ENCODE results near the gene ZNF280D.

DNA sequence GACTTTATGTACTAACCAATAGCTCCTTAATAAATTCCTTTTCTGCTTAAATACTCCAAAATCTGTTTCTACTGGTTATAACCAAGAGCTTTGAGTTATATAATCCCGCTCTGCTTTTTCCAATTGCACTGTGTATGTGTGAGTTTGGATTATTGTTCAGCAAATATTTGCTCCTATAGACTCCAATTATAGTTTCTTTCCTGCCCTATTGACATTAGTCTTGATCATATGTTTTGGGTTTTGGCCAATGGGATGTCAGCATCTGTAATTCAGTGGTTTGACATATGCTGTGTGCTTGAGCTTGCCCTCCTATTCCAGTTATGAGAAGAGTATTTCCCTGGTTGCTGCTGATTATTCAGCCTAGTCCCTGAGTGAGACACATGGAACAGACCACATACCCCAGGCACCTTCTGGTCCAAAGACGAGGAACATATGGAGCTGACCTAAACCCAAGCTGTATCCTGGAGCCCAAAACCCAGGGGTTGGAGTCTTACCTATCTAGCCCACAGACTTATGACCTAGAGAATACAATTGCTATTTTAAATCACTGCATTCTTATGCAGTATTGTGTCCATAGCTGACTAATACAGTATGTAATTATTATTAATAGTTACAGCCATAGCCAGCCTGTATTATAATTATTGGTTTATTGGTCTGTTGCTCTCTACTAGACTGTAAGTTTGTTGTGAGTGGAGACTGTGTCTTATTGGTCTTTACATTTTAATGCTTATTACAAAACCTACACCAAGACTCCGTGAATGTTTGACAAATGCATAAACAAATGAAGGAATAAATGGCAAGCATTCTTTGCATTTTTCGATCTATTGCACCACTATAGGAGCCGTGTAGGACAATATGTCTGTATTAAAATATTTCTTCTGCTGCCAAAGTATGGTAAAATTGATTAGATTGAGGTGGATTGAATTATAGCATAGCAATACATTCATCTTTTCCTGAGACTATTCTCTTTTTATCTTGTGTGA lies 11.7 kb upstream of the ZNF280D start:
- TF ChIP-seq POLR2AphosphoS2 (conservative IDR thresholded peaks at IDR 0.05; ENCODE audit: low read length): no peak
- no peak for TF ChIP-seq CHD4 (IDR thresholded peaks at IDR 0.05; ENCODE audit: borderline replicate concordance)
- TF ChIP-seq CHD2 (IDR thresholded peaks at IDR 0.05; ENCODE audit: low read length, partially characterized antibody): no peak
- TF ChIP-seq, protein P1, sequence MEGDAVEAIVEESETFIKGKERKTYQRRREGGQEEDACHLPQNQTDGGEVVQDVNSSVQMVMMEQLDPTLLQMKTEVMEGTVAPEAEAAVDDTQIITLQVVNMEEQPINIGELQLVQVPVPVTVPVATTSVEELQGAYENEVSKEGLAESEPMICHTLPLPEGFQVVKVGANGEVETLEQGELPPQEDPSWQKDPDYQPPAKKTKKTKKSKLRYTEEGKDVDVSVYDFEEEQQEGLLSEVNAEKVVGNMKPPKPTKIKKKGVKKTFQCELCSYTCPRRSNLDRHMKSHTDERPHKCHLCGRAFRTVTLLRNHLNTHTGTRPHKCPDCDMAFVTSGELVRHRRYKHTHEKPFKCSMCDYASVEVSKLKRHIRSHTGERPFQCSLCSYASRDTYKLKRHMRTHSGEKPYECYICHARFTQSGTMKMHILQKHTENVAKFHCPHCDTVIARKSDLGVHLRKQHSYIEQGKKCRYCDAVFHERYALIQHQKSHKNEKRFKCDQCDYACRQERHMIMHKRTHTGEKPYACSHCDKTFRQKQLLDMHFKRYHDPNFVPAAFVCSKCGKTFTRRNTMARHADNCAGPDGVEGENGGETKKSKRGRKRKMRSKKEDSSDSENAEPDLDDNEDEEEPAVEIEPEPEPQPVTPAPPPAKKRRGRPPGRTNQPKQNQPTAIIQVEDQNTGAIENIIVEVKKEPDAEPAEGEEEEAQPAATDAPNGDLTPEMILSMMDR (IDR thresholded peaks at IDR 0.05): no peak
- no peak for TF ChIP-seq HOXA7 (CRISPR knock-in tag; IDR thresholded peaks at IDR 0.05)
- TF ChIP-seq USF2 (IDR thresholded peaks at IDR 0.05): no peak
- no peak for TF ChIP-seq REST (IDR thresholded peaks at IDR 0.05)
- TF ChIP-seq JUN (IDR thresholded peaks at IDR 0.05): no peak
- no peak for TF ChIP-seq RAD21 (conservative IDR thresholded peaks at IDR 0.05 in 1 of 2, IDR thresholded peaks at IDR 0.05 in 1 of 2)
- no peak for TF ChIP-seq CEBPB (IDR thresholded peaks at IDR 0.05)
- TF ChIP-seq MAZ (IDR thresholded peaks at IDR 0.05; ENCODE audit: borderline replicate concordance, low read depth, low read length): no peak
- TF ChIP-seq SMC3 (IDR thresholded peaks at IDR 0.05): no peak
- no peak for TF ChIP-seq EHMT2 (IDR thresholded peaks at IDR 0.05; ENCODE audit: low read depth)
